Left cardiac atrium (tissue), 4 donors: ENCODE data around the gene SEPTIN10. TPM values are rescaled to one million over a fixed set of nuclear protein-coding genes. Genes with fewer than 3 reads are reported as not detected.

Source experiments
- ATAC-seq, 2 donors: fragments of 200-7000 bp; cut with Tn5 transposase; one replicate each; pipeline ENCODE4 v1.9.1; 2020; ENCODE audit warnings: mild to moderate bottlenecking in 2 of 2, moderate library complexity in 2 of 2
- DNase-seq: peaks from one replicate; pipeline ENCODE4 v3.0.0-alpha.2; 2020
- intact Hi-C, 2 donors: fragments of 100-400 bp; cut with DNase I; formaldehyde crosslinking; loops; one replicate each; pipeline versions ENCODE4 v1.14.1 to v1.15.1; 2022 to 2023
- total RNA-seq, 2 donors: library from RNA; stranded (reverse); fragmentation: NEBNext Ultra II Directional; extraction: Animal tissue kit (Norgen Biotek cat#: 25700); gene quantifications; one replicate each; pipeline ENCODE4 v1.2.1, GENCODE V29; 2021
- donor health status: DM: no; HTN: yes; CAD: no.
- donor health status: DM: no; HTN: yes; CAD: no; lungs with severe emphysema.
- donor health status: DM: yes; HTN: yes; CAD: no.
- donor health status: Dilated cardiomyopathy.

The SEPTIN10 gene
- total RNA-seq, 2 donors from 2014 or later, result 50.6 to 63.4 TPM

DNA sequence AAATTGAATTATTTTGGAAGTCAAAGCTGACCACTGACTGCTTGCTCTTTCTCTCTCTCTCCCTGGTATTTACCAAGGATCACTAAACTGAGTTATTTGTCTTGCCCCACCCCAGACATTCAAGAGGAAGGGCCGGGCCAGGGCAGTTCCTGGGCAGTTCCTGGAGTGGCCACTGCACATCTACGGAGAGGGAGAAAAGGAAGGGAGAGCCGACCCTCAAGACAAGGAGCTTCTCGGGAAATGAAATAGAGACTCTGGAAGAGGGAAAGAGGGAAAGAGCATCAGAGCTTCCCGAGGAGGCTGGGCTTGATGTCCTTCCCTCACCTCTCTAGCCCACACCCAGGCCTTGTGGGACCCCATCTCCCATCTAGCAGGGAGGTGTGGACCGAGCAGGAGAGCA, 83.1 kb downstream of the SEPTIN10 start:
- ATAC-seq (no peak), DNase-seq (no peak)
- intact Hi-C loops, result no loop called here

- intact Hi-C loops, result no loop called here
- DNase-seq (no peak), ATAC-seq (peak; percentile 24 to 49)
Observed at GRCh38 chr2:109529532-109530449, 84.0 kb downstream of the SEPTIN10 start.

- DNase-seq, result no peak
- peak in 1 of 2 donors; percentile 9 for ATAC-seq
- intact Hi-C loops, result no loop called here
Observed at GRCh38 chr2:109528811-109529501, 84.8 kb downstream of the SEPTIN10 start.

- intact Hi-C loops, result no loop called here
- ATAC-seq (no peak), DNase-seq (no peak)
Observed at GRCh38 chr2:109527846-109528705, 85.7 kb downstream of the SEPTIN10 start.

GRCh38 chr2:109527079-109527478, 86.7 kb downstream of the SEPTIN10 start:
- DNase-seq (no peak), ATAC-seq (no peak)
- intact Hi-C loops, result no loop called here

DNA sequence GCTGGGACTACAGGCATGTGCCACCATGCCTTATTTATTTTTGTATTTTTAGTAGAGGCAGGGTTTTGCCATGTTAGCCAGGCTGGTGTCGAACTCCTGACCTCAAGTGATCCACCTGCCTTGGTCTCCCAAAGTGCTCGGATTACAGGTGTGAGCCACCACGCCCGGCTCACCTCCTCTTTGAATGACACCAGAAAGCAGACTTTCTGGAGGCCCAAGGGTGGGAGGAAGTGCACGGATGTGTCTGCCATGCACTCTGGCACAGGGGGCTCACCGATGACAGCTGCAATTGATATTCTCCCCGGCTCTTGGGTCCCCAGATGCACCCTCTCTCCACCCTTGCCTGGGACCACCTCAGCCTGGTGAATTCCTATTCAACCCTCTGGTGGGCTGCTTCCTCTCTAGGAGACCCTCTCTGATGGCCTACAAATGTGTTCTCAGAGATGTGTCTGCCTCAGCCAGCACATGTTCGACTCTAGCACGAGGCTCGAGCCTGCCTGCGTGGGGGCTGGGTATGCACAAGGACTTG, 87.3 kb downstream of the SEPTIN10 start:
- DNase-seq (no peak), ATAC-seq (no peak)
- intact Hi-C loops, result no loop called here

DNA sequence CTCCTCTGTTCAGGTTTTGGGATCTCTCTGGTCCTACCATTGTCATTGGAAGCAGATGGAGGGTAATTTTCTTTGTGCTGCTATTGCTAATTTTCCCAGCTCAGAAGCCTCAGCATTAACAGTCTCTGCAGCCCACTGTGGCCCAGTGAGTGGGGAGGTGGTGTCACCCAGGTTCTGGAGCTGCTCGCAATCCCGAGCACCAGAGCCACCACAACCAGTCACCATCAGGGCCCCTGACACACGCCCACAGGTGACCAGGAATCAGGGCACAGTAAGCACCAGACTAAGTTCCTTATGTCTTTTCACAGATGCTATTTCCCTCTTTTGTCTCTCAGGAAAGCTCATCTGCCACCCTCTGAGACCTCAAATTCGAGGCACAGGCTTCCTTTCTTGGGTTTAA, 87.9 kb downstream of the SEPTIN10 start:
- ATAC-seq (no peak), DNase-seq (no peak)
- intact Hi-C loops, result no loop called here

DNA sequence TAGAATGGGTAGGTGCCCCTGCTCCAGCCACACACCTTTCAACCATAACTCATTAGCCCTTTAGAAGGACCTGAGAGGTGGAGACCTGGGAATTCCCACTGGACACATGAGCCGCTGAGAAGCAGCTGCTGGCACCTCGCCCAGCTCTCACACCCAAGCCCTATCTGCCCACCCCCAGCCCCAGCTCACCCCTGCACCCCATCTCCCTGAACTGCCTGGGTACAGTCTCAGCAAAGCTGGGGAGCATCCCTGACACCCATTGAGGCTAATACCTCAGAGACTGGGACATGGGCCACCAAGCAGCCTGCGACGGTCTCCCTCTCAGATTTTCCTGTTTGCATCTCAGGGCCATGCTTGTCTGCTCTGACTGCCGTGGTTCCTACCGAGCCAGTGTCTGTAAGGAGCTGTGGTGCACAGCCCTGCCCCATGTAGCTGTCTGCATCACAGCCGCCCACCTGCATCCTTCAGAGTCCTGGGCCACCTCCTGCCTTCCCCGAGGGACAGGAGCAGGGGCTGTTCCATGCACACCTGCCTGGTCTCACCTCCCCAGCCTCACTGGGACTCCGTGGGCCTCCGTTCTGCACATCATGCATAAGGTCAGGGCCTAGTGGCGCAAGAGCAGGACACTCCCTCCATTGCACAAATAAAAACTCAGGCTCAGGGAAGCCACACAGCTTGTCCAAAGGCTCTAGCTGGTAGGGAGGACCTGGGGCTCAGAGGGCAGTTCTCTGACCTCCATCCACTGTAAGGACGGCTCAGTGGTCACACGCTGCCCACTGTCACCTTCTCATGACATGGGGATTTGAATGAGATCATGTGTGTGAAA, 90.0 kb downstream of the SEPTIN10 start:
- no peak for DNase-seq
- intact Hi-C loops, result no loop called here

DNA sequence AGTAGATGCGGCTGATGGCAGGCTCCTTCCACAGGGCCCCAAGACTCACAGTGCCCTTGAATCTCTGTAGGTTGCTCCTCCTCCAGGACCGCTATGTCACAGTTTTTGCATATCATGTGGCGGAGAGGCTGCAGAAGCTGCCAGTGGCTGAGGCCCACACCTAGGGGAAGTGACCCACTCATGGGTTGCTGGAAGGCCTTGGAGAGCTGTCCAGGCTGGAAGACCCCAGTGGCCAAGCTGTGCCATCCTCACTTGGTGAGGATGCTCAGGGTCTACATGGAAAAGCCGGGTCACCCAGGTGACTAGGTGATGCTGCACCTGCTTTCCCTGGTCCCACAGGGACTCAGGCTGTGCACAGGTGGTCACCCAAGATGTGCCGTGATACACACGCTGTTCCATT, 90.6 kb downstream of the SEPTIN10 start:
- DNase-seq (no peak), ATAC-seq (no peak)
- intact Hi-C loops, result no loop called here

More for the DNA sequence above, 90.0 kb downstream of the SEPTIN10 start:
- ATAC-seq, result no peak

GRCh38 chr2:109522063-109522374, 91.7 kb downstream of the SEPTIN10 start:
- intact Hi-C loops, result no loop called here
- no peak for ATAC-seq
- DNase-seq, result no peak

DNA sequence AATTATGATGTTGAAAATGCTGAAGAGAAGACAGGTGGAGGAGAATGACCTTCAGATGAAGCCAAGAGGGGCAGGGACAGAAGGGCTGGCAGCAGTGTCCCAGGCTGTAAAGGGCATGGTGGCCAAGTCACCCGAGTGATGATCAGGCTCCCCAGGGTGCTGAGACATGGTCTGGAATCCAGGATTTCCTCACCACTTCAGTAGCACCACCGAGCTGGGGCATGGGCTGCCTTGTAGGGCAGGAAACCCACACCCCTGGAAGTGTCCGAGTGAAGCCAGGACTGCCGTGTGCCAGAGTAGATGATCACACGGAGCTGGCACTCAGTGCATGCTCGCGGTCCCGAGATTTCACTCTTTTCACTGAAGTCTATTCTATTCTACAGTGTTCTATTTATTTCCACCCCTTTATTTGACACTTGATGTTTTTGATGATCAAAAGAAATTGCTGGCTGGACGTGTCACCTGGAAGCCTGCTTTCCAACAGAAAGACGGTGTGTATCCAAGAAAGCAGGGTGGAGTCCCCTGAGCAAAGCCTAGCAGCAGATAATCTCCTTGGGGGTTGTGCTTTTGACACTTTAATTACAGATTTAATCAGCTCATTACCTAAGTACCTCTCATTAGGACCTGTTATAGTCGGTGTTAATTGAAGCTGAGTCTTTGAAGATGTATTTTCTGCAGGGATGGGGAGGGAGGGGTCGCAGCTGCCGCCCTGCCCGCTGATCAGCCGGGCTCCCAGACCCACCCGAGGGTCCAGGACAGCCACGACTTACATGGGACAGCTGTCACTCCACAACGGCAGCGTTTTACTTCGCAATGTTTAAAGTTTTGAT, 92.3 kb downstream of the SEPTIN10 start:
- ATAC-seq (peak in 1 of 2 donors; percentile 48), DNase-seq (no peak)
- intact Hi-C loops, result no loop called here

GRCh38 chr2:109519513-109519912, 94.3 kb downstream of the SEPTIN10 start:
- no peak for ATAC-seq
- no peak for DNase-seq
- intact Hi-C loops, result loop anchor here in 1 of 2 donors (10.0 kb wide), 1 partner anchor 665 kb away; no protein-coding TSS in a partner anchor

- DNase-seq, result no peak
- no peak for ATAC-seq
- intact Hi-C loops, result loop anchor here in 1 of 2 donors (10.0 kb wide), 1 partner anchor 663 kb away; no protein-coding TSS in a partner anchor
Observed at GRCh38 chr2:109517118-109517889, 96.5 kb downstream of the SEPTIN10 start.

DNA sequence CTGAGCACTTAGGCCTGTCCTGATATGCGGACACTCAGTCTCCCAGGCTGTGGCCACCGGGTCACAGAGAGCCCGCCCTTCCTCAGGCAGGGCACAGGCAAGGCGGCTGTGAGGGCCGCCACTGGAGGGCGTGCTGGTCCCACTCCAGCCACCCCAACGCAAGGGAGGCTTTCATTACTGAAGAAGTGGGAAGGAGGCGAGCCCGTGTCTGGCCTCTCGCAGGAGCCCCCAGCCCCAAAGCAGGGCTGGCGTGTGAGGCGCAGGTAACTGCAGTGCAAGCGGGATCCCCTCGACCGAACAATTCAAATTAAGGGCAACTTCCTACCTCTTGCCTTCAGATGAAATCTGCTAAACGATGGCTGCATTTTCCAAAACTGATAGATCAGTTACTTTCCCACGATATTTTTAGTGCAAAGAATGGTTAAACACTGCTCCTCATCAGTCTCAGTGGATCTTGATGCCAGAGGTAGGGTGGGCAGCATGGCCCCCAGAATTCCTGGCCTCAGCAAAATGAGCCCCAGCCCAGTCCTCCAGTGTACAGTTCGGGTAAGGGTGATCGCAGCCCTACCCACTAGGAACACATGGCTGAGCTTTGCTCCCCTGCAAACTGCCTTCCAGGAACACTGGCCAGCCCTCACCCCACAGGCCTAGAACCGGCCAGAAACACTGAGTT, 97.2 kb downstream of the SEPTIN10 start:
- peak; percentile 34 to 39 for ATAC-seq
- intact Hi-C loops, result loop anchor here in 1 of 2 donors (10.0 kb wide), 1 partner anchor 662 kb away; no protein-coding TSS in a partner anchor
- no peak for DNase-seq

DNA sequence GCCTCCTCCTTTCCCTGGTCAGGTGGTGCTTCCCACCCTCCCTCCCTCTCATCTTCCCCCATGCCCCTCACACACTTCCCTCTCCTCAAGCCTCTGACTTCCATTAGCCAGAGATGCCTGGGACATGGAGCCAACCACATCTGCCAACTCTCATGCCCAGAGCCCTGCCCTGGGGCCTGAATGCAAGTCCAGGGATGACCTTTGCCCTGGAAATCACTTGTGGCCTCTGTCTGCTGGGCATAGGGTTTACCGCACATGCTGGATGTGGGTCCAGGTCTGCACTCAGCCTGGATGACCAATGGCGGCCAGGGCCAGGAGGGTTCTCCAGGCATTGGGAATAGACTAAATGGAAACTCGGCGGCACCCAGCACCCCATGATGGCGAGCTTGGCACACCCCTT, 98.9 kb downstream of the SEPTIN10 start:
- ATAC-seq (no peak), DNase-seq (no peak)
- intact Hi-C loops, result loop anchor here in 1 of 2 donors (5.0 to 10.0 kb wide), 2 partner anchors 228 to 660 kb away; no protein-coding TSS in a partner anchor
